HEK293 (cell line): Measurements from ENCODE around the gene PAX3.

Experiments
- CTCF ChIA-PET: fragments of 350-600 bp; formaldehyde crosslinking; extraction: SDS; loops from one replicate; lab custom pipeline; 2021; ENCODE audit warnings: antibody characterized with exemption; lab: Yijun Ruan, JAX
- POLR2A ChIA-PET: fragments of 300-600 bp; formaldehyde crosslinking; extraction: SDS; loops from one replicate; lab custom pipeline; 2020; ENCODE audit warnings: antibody characterized with exemption, inconsistent platforms; lab: Yijun Ruan, JAX
- H3K27ac ChIP-seq: fragments of 200-500 bp; sonication (Bioruptor generic); 2 replicates; pipeline ENCODE4 v1.5.1; 2014; ENCODE audit warnings: low read depth, low read length, control low read depth, inconsistent platforms; ENCODE audit errors: extremely low read depth
- H3K36me3 ChIP-seq, 2 experiments: fragments of 200-500 bp in 1 of 2; sonication (Bioruptor generic) in 1 of 2; 1 replicate in 1 of 2; 2 replicates in 1 of 2; pipeline ENCODE4 v1.5.1; 2014 to 2017; ENCODE audit warnings: inconsistent platforms in 2 of 2, low read length in 2 of 2; ENCODE audit not compliant: control insufficient read depth in 2 of 2, insufficient read depth in 1 of 2
- H3K4me1 ChIP-seq: fragments of 200-500 bp; sonication (Bioruptor generic); 2 replicates; pipeline ENCODE4 v1.5.1; 2014; ENCODE audit warnings: mild to moderate bottlenecking, low read length, inconsistent platforms; ENCODE audit not compliant: control insufficient read depth, insufficient read depth
- H3K4me3 ChIP-seq: 2 replicates; pipeline ENCODE4 v1.5.1; 2011; ENCODE audit warnings: low read depth, mild to moderate bottlenecking, control low read depth, low read length, moderate library complexity
- H3K9me3 ChIP-seq: fragments of 200-500 bp; sonication (Bioruptor generic); 2 replicates; pipeline ENCODE4 v1.5.1; 2014; ENCODE audit warnings: low read depth, low read length, inconsistent platforms; ENCODE audit not compliant: control insufficient read depth, insufficient read depth
- KLF7 ChIP-seq: fragments of 450-650 bp; formaldehyde crosslinking; IDR thresholded peaks from 2 replicates; pipeline ENCODE4 v1.5.1; 2016; ENCODE audit warnings: missing biosample characterization, missing genetic modification characterization, borderline replicate concordance
- ZFHX2 ChIP-seq: fragments of 450-650 bp; formaldehyde crosslinking; conservative IDR thresholded peaks from 2 replicates; pipeline ENCODE4 v1.5.1; 2016; ENCODE audit warnings: missing biosample characterization, missing genetic modification characterization
- ZNF221 ChIP-seq: fragments of 450-650 bp; formaldehyde crosslinking; IDR thresholded peaks from 2 replicates; pipeline ENCODE4 v1.5.1; 2017; ENCODE audit warnings: missing biosample characterization, missing genetic modification characterization, borderline replicate concordance
- ZNF423 ChIP-seq: fragments of 450-650 bp; formaldehyde crosslinking; IDR thresholded peaks from 2 replicates; pipeline ENCODE4 v1.5.1; 2016; ENCODE audit warnings: missing biosample characterization, missing genetic modification characterization
- ZNF701 ChIP-seq: fragments of 450-650 bp; formaldehyde crosslinking; IDR thresholded peaks from 2 replicates; pipeline ENCODE4 v1.5.1; 2016; ENCODE audit warnings: missing biosample characterization, missing genetic modification characterization
- ZNF768 ChIP-seq: fragments of 450-650 bp; formaldehyde crosslinking; IDR thresholded peaks from 2 replicates; pipeline ENCODE4 v1.5.1; 2018; ENCODE audit warnings: missing biosample characterization, mild to moderate bottlenecking, missing genetic modification characterization
- TF ChIP-seq, protein P1 (sequence below): sonication (generic); formaldehyde crosslinking; IDR thresholded peaks from 2 replicates; pipeline ENCODE4 v1.8.1; 2022; ENCODE audit warnings: mild to moderate bottlenecking, moderate library complexity, missing genetic modification reagents
- TF ChIP-seq, protein P2 (sequence below): fragments of 450-650 bp; formaldehyde crosslinking; IDR thresholded peaks from 2 replicates; pipeline ENCODE4 v1.5.1; 2017; ENCODE audit warnings: missing biosample characterization, missing genetic modification characterization
- TF ChIP-seq, protein P3 (sequence below): fragments of 450-650 bp; formaldehyde crosslinking; optimal IDR thresholded peaks from 2 replicates; pipeline ENCODE3; 2016; ENCODE audit warnings: missing biosample characterization, mild to moderate bottlenecking, missing genetic modification characterization

PAX3 gene

DNA sequence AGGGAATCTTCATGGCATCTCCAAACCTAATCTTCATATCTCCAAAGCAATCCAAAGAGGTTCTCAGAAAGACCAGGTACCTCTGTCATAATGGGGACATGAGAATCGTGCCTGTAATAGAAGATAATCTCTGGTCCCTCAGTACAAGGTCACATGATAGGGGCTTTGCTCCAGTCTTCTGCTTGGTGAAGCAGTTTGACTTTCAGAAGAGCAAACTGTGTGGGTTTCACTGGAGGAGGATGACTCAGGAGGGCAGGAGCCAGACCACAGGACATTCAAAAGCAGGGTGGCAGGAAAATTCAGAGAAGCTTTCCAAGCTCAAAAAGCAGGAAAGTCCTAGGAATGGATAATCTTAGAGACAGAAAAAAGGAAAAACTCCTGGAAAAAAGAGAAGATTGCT, 10.6 kb upstream of the PAX3 start:
- H3K9me3 ChIP-seq, result no peaks in the 10 kb centered on the region
- peaks cover 4% of the 10 kb centered on the region; the same call in 1 of the 2 replicates for H3K4me1 ChIP-seq
- H3K36me3 ChIP-seq, result no peaks in the 10 kb centered on the region
- H3K27ac ChIP-seq, result no peak overlapping the region
- POLR2A ChIA-PET, result no interaction called here
- TF ChIP-seq, protein P1, sequence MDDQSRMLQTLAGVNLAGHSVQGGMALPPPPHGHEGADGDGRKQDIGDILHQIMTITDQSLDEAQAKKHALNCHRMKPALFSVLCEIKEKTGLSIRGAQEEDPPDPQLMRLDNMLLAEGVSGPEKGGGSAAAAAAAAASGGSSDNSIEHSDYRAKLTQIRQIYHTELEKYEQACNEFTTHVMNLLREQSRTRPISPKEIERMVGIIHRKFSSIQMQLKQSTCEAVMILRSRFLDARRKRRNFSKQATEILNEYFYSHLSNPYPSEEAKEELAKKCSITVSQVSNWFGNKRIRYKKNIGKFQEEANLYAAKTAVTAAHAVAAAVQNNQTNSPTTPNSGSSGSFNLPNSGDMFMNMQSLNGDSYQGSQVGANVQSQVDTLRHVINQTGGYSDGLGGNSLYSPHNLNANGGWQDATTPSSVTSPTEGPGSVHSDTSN (CRISPR knock-in tag), result no peak
- 0 out of 2 replicates have a peak, but pooled peaks have one; percentile 21 for TF ChIP-seq ZFHX2 (tag by site-specific recombination)
- TF ChIP-seq, all 188 proteins: peak for 1
- no peak overlapping the region for H3K4me3 ChIP-seq
- CTCF ChIA-PET, result interaction anchor here (0.6 to 1.0 kb wide), 2 partner anchors 112 to 261 kb away, joined by 3 to 5 read pairs; no protein-coding TSS in a partner anchor

DNA sequence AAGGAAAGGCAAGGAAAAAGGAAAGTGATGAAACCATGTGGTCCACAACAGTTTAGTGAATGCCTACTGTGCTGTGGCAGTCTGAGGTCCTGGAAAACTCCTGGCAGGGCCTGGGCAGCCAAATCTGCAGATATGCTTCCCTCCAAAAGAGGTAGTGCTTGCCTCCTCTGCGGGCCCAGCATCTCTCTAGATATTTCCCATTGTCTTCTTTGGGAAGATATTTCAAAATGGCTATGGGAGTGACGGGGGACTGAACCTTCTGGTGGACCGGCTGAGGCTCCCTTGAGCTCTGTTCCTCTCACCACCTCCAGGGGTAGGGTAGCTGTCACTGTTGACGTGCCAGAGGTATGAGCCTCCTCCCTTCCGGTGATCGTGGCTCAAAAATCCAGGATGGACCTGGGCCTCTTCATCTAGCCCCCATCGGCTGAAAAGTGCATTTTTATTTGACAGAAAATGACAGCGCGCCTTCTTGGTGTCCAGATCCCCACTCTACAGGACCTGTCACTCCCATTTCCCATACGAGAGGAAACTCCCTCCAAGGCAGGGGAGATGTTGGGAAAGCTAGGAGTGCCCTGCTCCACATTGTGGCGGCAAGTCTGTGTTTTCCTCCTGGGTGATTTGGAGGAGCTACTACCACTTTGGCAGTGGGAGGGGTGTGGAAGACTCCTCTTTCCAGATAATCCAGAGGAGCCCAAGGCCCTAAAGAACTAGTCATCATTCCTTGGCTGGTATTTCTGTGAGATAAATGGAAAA, 9.4 kb upstream of the PAX3 start:
- TF ChIP-seq, protein P2, sequence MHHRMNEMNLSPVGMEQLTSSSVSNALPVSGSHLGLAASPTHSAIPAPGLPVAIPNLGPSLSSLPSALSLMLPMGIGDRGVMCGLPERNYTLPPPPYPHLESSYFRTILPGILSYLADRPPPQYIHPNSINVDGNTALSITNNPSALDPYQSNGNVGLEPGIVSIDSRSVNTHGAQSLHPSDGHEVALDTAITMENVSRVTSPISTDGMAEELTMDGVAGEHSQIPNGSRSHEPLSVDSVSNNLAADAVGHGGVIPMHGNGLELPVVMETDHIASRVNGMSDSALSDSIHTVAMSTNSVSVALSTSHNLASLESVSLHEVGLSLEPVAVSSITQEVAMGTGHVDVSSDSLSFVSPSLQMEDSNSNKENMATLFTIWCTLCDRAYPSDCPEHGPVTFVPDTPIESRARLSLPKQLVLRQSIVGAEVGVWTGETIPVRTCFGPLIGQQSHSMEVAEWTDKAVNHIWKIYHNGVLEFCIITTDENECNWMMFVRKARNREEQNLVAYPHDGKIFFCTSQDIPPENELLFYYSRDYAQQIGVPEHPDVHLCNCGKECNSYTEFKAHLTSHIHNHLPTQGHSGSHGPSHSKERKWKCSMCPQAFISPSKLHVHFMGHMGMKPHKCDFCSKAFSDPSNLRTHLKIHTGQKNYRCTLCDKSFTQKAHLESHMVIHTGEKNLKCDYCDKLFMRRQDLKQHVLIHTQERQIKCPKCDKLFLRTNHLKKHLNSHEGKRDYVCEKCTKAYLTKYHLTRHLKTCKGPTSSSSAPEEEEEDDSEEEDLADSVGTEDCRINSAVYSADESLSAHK, result no peak
- TF ChIP-seq KLF7 (tag by site-specific recombination), result no peak
- POLR2A ChIA-PET, result interaction anchor here (0.9 kb wide), 1 partner anchor 9 kb away, joined by 3 read pairs; the partner anchor contains the start of gene PAX3
- Histone ChIP-seq H3K4me3 (no peak overlapping the region), H3K36me3 (no peaks in the 10 kb centered on the region), H3K4me1 (peaks cover under 1% of the 10 kb centered on the region; the same call in 1 of the 2 replicates), H3K9me3 (no peaks in the 10 kb centered on the region), H3K27ac (no peak overlapping the region)
- CTCF ChIA-PET, result interaction anchor here (0.6 to 0.8 kb wide), 3 partner anchors 72 to 306 kb away, joined by 3 to 5 read pairs (median 3); no protein-coding TSS in a partner anchor

DNA sequence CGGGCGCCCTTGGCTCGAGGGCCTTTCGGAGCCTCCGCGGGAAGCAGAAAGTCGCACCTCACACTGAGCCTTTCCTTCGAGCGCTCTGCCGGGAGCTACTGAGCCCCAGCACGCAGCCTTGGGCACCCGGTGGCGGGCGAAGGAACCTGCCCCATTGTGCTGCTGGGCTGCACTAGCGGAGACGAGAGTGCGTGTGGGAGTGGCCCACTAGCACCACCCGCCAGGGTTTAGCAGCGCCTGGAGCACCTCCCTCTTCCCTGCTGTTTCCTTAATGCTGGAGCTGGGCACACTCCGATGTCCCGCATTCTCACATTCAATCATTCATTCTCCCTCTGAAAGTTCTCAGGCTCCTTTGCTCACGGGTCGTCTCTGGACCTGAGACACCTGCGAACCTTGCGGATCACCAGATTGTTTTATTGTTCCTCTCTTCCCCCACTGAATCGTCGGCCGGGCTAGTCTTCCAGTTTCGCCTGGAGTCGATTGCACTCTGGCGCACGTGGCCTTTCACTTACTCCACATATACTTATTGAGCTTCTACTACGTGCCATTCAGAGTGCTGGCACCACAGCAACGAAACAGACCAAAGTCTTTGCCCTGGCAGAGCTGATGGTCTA, 8.5 kb upstream of the PAX3 start:
- CTCF ChIA-PET, result interaction anchor here (0.7 kb wide), 1 partner anchor 249 kb away, joined by 3 read pairs; no protein-coding TSS in a partner anchor
- no peak for TF ChIP-seq ZNF768 (tag by site-specific recombination)
- no peak for TF ChIP-seq ZNF701 (tag by site-specific recombination)
- no peak for TF ChIP-seq ZNF423 (tag by site-specific recombination)
- TF ChIP-seq, protein P3, sequence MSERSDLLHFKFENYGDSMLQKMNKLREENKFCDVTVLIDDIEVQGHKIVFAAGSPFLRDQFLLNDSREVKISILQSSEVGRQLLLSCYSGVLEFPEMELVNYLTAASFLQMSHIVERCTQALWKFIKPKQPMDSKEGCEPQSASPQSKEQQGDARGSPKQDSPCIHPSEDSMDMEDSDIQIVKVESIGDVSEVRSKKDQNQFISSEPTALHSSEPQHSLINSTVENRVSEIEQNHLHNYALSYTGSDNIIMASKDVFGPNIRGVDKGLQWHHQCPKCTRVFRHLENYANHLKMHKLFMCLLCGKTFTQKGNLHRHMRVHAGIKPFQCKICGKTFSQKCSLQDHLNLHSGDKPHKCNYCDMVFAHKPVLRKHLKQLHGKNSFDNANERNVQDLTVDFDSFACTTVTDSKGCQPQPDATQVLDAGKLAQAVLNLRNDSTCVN (tag by site-specific recombination), result no peak
- no peak for TF ChIP-seq ZNF221 (tag by site-specific recombination)
- POLR2A ChIA-PET, result no interaction called here

More for the DNA sequence above, 8.5 kb upstream of the PAX3 start:
- H3K27ac ChIP-seq, result no peak overlapping the region
- no peaks in the 10 kb centered on the region for H3K9me3 ChIP-seq
- no peaks in the 10 kb centered on the region for H3K4me1 ChIP-seq
- H3K36me3 ChIP-seq, result no peaks in the 10 kb centered on the region
- H3K4me3 ChIP-seq, result no peak overlapping the region
